Transverse colon (tissue), 4 donors: ENCODE measurements around the gene HS3ST4.

Source experiments
- POLR2AphosphoS5 ChIP-seq, 3 donors: sonication (generic); formaldehyde crosslinking; IDR thresholded peaks; one replicate each; pipeline ENCODE4 v1.6.1; 2016; ENCODE audit warnings: antibody characterized with exemption in 3 of 3
- TF ChIP-seq, protein P1 (sequence below), 5 experiments: fragments of 200-600 bp in 3 of 5; fragments of 450-650 bp in 2 of 5; sonication (generic) in 3 of 5; IDR thresholded peaks; 1 replicate in 2 of 5; 2 replicates in 3 of 5; pipeline ENCODE4 v1.5.1; 2016 to 2017; ENCODE audit warnings: antibody characterized with exemption in 5 of 5, inconsistent platforms in 3 of 5, mild to moderate bottlenecking in 2 of 5, moderate library complexity in 1 of 5

DNA sequence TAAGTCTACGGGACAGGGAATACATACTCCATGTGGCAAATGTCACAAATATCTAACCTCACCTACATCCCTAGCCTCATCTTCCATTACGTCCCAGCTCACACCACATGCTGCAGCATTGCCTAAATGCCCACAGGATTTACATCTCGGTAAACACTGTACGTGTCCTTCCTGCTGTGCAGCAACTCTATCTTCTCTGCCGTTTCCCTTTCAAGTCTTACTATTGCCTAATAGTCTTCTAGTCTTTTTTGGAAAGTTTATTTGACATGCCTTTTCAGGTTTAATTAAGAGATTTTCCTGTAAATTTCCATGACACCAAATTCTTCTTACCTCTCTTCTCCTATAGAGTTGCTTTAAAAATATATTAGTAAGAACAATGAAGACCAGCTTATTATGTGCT, 120.5 kb downstream of the HS3ST4 start:
- no peak for TF ChIP-seq POLR2AphosphoS5 (IDR thresholded peaks at IDR 0.05)
- TF ChIP-seq, protein P1, sequence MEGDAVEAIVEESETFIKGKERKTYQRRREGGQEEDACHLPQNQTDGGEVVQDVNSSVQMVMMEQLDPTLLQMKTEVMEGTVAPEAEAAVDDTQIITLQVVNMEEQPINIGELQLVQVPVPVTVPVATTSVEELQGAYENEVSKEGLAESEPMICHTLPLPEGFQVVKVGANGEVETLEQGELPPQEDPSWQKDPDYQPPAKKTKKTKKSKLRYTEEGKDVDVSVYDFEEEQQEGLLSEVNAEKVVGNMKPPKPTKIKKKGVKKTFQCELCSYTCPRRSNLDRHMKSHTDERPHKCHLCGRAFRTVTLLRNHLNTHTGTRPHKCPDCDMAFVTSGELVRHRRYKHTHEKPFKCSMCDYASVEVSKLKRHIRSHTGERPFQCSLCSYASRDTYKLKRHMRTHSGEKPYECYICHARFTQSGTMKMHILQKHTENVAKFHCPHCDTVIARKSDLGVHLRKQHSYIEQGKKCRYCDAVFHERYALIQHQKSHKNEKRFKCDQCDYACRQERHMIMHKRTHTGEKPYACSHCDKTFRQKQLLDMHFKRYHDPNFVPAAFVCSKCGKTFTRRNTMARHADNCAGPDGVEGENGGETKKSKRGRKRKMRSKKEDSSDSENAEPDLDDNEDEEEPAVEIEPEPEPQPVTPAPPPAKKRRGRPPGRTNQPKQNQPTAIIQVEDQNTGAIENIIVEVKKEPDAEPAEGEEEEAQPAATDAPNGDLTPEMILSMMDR (IDR thresholded peaks at IDR 0.05), result no peak
